HepG2 (cell line): ENCODE results near the gene KAT14. TPM values are rescaled to one million over a fixed set of nuclear protein-coding genes. Genes with fewer than 3 reads are reported as not detected.
"Not testable (repeated sequence)": the region's sequence is repeated elsewhere in the genome, so short reads cannot be mapped to it uniquely, and the experiment has no call there.

Experiments used
- ATAC-seq: fragments of 200-7000 bp; cut with Tn5 transposase; 3 replicates; pipeline ENCODE4 v1.9.1; 2020; ENCODE audit warnings: mild to moderate bottlenecking, moderate library complexity
- BruUV-seq: library from RNA; stranded (reverse); fragments of 400-500 nt; replicated peaks from 2 replicates; lab custom pipeline; 2021; lab: Mats Ljungman, UMichigan
- CTCF ChIA-PET: fragments of 300-600 bp; formaldehyde crosslinking; extraction: SDS; loops from one replicate; lab custom pipeline; 2021; ENCODE audit warnings: low total read pairs, inconsistent platforms, low intra/inter-chr PET ratio; lab: Yijun Ruan, JAX
- POLR2A ChIA-PET: fragments of 350-600 bp; sonication (Branson Sonifier 250); formaldehyde crosslinking; loops from one replicate; lab custom pipeline; 2020; ENCODE audit warnings: antibody characterized with exemption, inconsistent platforms; lab: Yijun Ruan, JAX
- DNase-seq: peaks from one replicate; pipeline ENCODE4 v3.0.0-alpha.2; 2015; ENCODE audit warnings: low spot score
- FAIRE-seq: peaks from 3 replicates; lab custom pipeline; 2011; peaks lifted over from hg19 to GRCh38; lab: Jason Lieb, UNC
- H2AFZ ChIP-seq: one replicate; pipeline ENCODE4 v1.6.1; 2011; ENCODE audit warnings: low read length, inconsistent platforms
- H3K27ac ChIP-seq: fragments of 300-600 bp; 3 replicates; pipeline ENCODE4 v1.8.0; 2011; ENCODE audit warnings: mixed run types, mild to moderate bottlenecking, mixed read lengths, low read length, inconsistent platforms; ENCODE audit not compliant: insufficient read depth; ENCODE audit errors: extremely low read length
- H3K27me3 ChIP-seq, 2 experiments: fragments of 200-600 bp in 1 of 2; 2 replicates in 1 of 2; 3 replicates in 1 of 2; pipeline versions ENCODE4 v1.6.0 to v1.8.0; 2011; ENCODE audit warnings: low read length in 2 of 2, mild to moderate bottlenecking in 2 of 2, moderate library complexity in 2 of 2, inconsistent platforms in 1 of 2; ENCODE audit not compliant: insufficient read depth in 2 of 2, control insufficient read depth in 1 of 2
- H3K36me3 ChIP-seq, 2 experiments: fragments of 200-600 bp in 1 of 2; replicated peaks in 1 of 2; 2 replicates in 1 of 2; 3 replicates in 1 of 2; pipeline versions ENCODE4 v1.5.1 to v1.8.0; 2011; ENCODE audit warnings: low read length in 2 of 2, inconsistent platforms in 1 of 2; ENCODE audit not compliant: insufficient read depth in 2 of 2, control insufficient read depth in 1 of 2
- H3K4me1 ChIP-seq: 2 replicates; pipeline ENCODE4 v1.5.1; 2012; ENCODE audit warnings: low read length, inconsistent platforms; ENCODE audit not compliant: insufficient read depth
- H3K4me2 ChIP-seq: 2 replicates; pipeline ENCODE4 v1.6.0; 2011; ENCODE audit warnings: low read depth, low read length, inconsistent platforms
- H3K4me3 ChIP-seq, 3 experiments: fragments of 200-600 bp in 1 of 3; sonication (generic), shearing (Covaris generic) in 1 of 3; replicated peaks in 1 of 3; 2 replicates each; pipeline ENCODE4 v1.5.1; 2011 to 2016; ENCODE audit warnings: low read length in 3 of 3, inconsistent platforms in 2 of 3, low read depth in 2 of 3, mild to moderate bottlenecking in 2 of 3, control low read depth in 1 of 3, mixed read lengths in 1 of 3; ENCODE audit not compliant: insufficient read depth in 1 of 3
- H3K79me2 ChIP-seq: one replicate; pipeline ENCODE4 v1.6.1; 2011; ENCODE audit warnings: low read length, inconsistent platforms; ENCODE audit not compliant: insufficient read depth
- H3K9ac ChIP-seq: 2 replicates; pipeline ENCODE4 v1.6.0; 2011; ENCODE audit warnings: mild to moderate bottlenecking, low read depth, low read length, inconsistent platforms; ENCODE audit not compliant: insufficient read depth
- H3K9me3 ChIP-seq: 2 replicates; pipeline ENCODE4 v1.5.1; 2012; ENCODE audit warnings: mild to moderate bottlenecking, low read length
- H4K20me1 ChIP-seq: 2 replicates; pipeline ENCODE4 v1.6.0; 2011; ENCODE audit warnings: inconsistent platforms, mild to moderate bottlenecking, low read length, moderate library complexity; ENCODE audit not compliant: insufficient read depth
- CAMTA2 ChIP-seq: sonication (generic); formaldehyde crosslinking; IDR thresholded peaks from 2 replicates; pipeline ENCODE4 v1.4.0; 2020; ENCODE audit warnings: mild to moderate bottlenecking, missing genetic modification reagents, borderline replicate concordance
- HOMEZ ChIP-seq: IDR thresholded peaks from 2 replicates; pipeline ENCODE4 v1.6.1; 2016; ENCODE audit warnings: low read depth
- YY1 ChIP-seq: IDR thresholded peaks from 2 replicates; pipeline ENCODE4 v1.6.1; 2011; ENCODE audit warnings: low read length, low read depth, moderate library complexity, mild to moderate bottlenecking; ENCODE audit not compliant: insufficient read depth, insufficient replicate concordance
- ZBED4 ChIP-seq: sonication (generic); formaldehyde crosslinking; IDR thresholded peaks from 2 replicates; pipeline ENCODE4 v1.4.0; 2020; ENCODE audit warnings: missing genetic modification reagents, borderline replicate concordance
- ZNF879 ChIP-seq: sonication (generic); formaldehyde crosslinking; IDR thresholded peaks from 2 replicates; pipeline ENCODE4 v1.8.1; 2023; ENCODE audit warnings: missing genetic modification reagents
- ZNF891 ChIP-seq: sonication (generic); formaldehyde crosslinking; IDR thresholded peaks from 2 replicates; pipeline ENCODE4 v1.5.0; 2020; ENCODE audit warnings: mild to moderate bottlenecking, missing genetic modification reagents
- in situ Hi-C: cut with HindIII; loops from 2 replicates; pipeline ENCODE4 v1.10.0; 2017; ENCODE audit warnings: low pct_unique_long_range_greater_than_20kb; ENCODE audit not compliant: extremely low pct_ligation_motif_present
- intact Hi-C: fragments of 100-400 bp; cut with micrococcal nuclease; formaldehyde crosslinking; loops from one replicate; pipeline ENCODE4 v1.10.0; 2022; ENCODE audit not compliant: unreplicated experiment
- polyA plus RNA-seq, 8 experiments: library from polyadenylated mRNA; depleted of rRNA in 3 of 8; stranded (reverse) in 7 of 8; unstranded in 1 of 8; fragments of >200 nt; fragmentation: Illumina TruSeq in 4 of 8; extraction: Trizol in 4 of 8; gene quantifications; 2 replicates each; pipeline versions ENCODE4 v1.2.1 to v1.2.3, GENCODE V29; 2011 to 2016; ENCODE audit warnings: low read depth in 4 of 8, missing spikeins in 1 of 8, mixed read lengths in 1 of 8; ENCODE audit not compliant: insufficient read depth in 1 of 8
- total RNA-seq, 5 experiments: library from RNA; depleted of rRNA; stranded (reverse); fragments of >200 nt; fragmentation: Illumina TruSeq; extraction: Trizol; gene quantifications; 2 replicates each; pipeline ENCODE4 v1.2.3, GENCODE V29; 2016; ENCODE audit warnings: low read depth in 1 of 5
- TF ChIP-seq, protein P1 (sequence below): sonication (generic); formaldehyde crosslinking; IDR thresholded peaks from 2 replicates; pipeline ENCODE4 v1.4.0; 2020; ENCODE audit warnings: missing genetic modification reagents, borderline replicate concordance

Gene KAT14
- total and polyA plus RNA-seq, 2 of the 13 experiments (the other 11 are each of a cell fraction or from before 2014, with no cell fraction given), result 5.1 to 15.1 TPM

DNA sequence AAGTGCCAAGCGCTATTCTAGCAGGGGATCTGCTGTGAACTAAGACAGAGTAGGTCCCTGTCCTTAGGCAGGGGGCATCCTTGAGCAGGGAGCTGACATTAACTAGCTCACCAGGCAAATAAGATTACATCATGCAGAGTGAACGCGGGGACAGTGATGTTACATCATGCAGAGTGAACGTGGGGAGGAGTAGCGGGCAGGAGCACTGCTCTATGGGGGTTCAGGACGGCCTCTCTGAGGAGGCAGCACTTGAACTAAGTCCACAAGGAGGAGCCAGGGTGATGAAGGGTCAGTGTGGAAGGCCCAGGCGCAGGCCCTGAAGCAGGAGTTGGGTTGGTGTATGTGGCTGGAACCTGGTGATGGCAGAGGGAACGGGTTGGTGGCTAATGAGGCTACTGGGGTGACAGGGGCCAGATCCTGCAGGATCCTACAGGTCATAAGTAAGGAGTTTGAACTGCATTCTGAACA is 38.7 kb downstream of the KAT14 start (continued):
- TF ChIP-seq HOMEZ (CRISPR knock-in tag) (no peak), ZBED4 (CRISPR knock-in tag) (no peak), ZNF891 (CRISPR knock-in tag) (0 out of 2 replicates have a peak, but pooled peaks have one; percentile 40), CAMTA2 (0 out of 2 replicates have a peak, but pooled peaks have one; percentile 35), ZNF879 (no peak), YY1 (no peak)
- TF ChIP-seq, protein P1, sequence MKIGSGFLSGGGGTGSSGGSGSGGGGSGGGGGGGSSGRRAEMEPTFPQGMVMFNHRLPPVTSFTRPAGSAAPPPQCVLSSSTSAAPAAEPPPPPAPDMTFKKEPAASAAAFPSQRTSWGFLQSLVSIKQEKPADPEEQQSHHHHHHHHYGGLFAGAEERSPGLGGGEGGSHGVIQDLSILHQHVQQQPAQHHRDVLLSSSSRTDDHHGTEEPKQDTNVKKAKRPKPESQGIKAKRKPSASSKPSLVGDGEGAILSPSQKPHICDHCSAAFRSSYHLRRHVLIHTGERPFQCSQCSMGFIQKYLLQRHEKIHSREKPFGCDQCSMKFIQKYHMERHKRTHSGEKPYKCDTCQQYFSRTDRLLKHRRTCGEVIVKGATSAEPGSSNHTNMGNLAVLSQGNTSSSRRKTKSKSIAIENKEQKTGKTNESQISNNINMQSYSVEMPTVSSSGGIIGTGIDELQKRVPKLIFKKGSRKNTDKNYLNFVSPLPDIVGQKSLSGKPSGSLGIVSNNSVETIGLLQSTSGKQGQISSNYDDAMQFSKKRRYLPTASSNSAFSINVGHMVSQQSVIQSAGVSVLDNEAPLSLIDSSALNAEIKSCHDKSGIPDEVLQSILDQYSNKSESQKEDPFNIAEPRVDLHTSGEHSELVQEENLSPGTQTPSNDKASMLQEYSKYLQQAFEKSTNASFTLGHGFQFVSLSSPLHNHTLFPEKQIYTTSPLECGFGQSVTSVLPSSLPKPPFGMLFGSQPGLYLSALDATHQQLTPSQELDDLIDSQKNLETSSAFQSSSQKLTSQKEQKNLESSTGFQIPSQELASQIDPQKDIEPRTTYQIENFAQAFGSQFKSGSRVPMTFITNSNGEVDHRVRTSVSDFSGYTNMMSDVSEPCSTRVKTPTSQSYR (CRISPR knock-in tag), result no peak

DNA sequence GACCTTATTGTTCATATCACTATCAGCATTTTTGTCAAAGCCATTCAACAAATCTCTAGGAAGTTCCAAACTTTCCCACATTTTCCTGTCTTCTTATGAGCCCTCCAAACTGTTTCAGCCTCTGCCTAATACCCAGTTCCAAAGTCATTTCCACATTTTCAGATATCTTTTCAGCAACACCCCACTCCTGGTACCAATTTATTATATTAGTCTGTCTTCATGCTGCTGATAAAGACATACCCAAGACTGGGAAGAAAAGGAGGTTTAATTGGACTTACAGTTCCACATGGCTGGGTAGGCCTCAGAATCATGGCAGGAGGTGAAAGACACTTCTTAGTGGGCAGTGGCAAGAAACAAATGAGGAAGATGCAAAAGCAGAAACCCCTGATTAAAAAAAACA is 42.7 kb downstream of the KAT14 start:
- H3K36me3 ChIP-seq, POLR2A ChIA-PET, in situ Hi-C loops, H3K4me3 ChIP-seq, H3K4me1 ChIP-seq, FAIRE-seq, intact Hi-C loops, CTCF ChIA-PET, ATAC-seq, DNase-seq, H3K27ac ChIP-seq, H3K4me2 ChIP-seq, H3K27me3 ChIP-seq, H4K20me1 ChIP-seq, H2AFZ ChIP-seq, H3K9ac ChIP-seq, BruUV-seq, H3K79me2 ChIP-seq: not testable (repeated sequence)
- peaks cover 17% of the 10 kb centered on the region for H3K9me3 ChIP-seq
